Aorta (tissue), 5 donors: ENCODE results near the gene ABHD16A. TPM values are rescaled to one million over a fixed set of nuclear protein-coding genes. Genes with fewer than 3 reads are reported as not detected.

ENCODE experiments used
- ATAC-seq: fragments of 200-7000 bp; cut with Tn5 transposase; one replicate; pipeline ENCODE4 v1.9.1; 2022; ENCODE audit warnings: moderate library complexity; ENCODE audit not compliant: low FRiP score
- DNase-seq, 2 donors: peaks; one replicate each; pipeline ENCODE4 v3.0.0-alpha.2; 2020
- H3K27ac ChIP-seq, 2 donors: one replicate each; pipeline ENCODE4 v1.5.1; 2013; ENCODE audit warnings: low read length in 2 of 2, mild to moderate bottlenecking in 2 of 2, moderate library complexity in 2 of 2, control low read depth in 1 of 2, inconsistent platforms in 1 of 2, low read depth in 1 of 2
- H3K27me3 ChIP-seq, 2 donors: one replicate each; pipeline ENCODE4 v1.6.1; 2013; ENCODE audit warnings: control low read depth in 1 of 2, low read length in 1 of 2, mild to moderate bottlenecking in 1 of 2, moderate library complexity in 1 of 2; ENCODE audit not compliant: insufficient read depth in 2 of 2, control insufficient read depth in 1 of 2
- H3K36me3 ChIP-seq, 2 donors: one replicate each; pipeline ENCODE4 v1.6.1; 2013; ENCODE audit warnings: control low read depth in 1 of 2, low read length in 1 of 2, mild to moderate bottlenecking in 1 of 2; ENCODE audit not compliant: insufficient read depth in 2 of 2, control insufficient read depth in 1 of 2
- H3K4me1 ChIP-seq, 2 donors: one replicate each; pipeline ENCODE4 v1.6.1; 2013; ENCODE audit warnings: low read length in 2 of 2, control low read depth in 1 of 2, mild to moderate bottlenecking in 1 of 2, moderate library complexity in 1 of 2; ENCODE audit not compliant: insufficient read depth in 2 of 2, control insufficient read depth in 1 of 2
- H3K4me3 ChIP-seq, 2 donors: one replicate each; pipeline ENCODE4 v1.5.1; 2013; ENCODE audit warnings: low read length in 2 of 2, control low read depth in 1 of 2, mild to moderate bottlenecking in 1 of 2
- H3K9me3 ChIP-seq: one replicate; pipeline ENCODE4 v1.6.1; 2013; ENCODE audit warnings: mild to moderate bottlenecking, low read length; ENCODE audit not compliant: control insufficient read depth
- WGBS, 2 donors: extraction: QIAGEN DNeasy Blood & Tissue Kit; methylation state at CpG; one replicate each; pipeline ENCODE4 v1.1.7; 2013; 5-methylcytosine and 5-hydroxymethylcytosine counted together
- intact Hi-C, 2 donors: fragments of 100-400 bp; cut with DNase I; formaldehyde crosslinking; loops; one replicate each; pipeline versions ENCODE4 v1.14.2 to v1.15.0; 2022
- polyA plus RNA-seq, 2 donors: library from polyadenylated mRNA; stranded (reverse); fragments of 200-250 nt; gene quantifications; one replicate each; pipeline ENCODE4 v1.2.3, GENCODE V29; 2013
- total RNA-seq, 2 donors: library from RNA; stranded (reverse); fragmentation: NEBNext Ultra II Directional; extraction: Animal tissue kit (Norgen Biotek cat#: 25700); gene quantifications; one replicate each; pipeline ENCODE4 v1.2.1, GENCODE V29; 2021
- donor health status: healthy with polysubstance abuse.
- donor health status: Bipolar disorder and iron deficiency.
- donor health status: DM: no; HTN: no; CAD: no.
- donor health status: DM: no; HTN: no; CAD: no.
- donor health status: DM: yes; HTN: yes; CAD: no.

The ABHD16A gene
- total and polyA plus RNA-seq, 4 donors = 12.9 to 50.1 (median 44.9) TPM

DNA sequence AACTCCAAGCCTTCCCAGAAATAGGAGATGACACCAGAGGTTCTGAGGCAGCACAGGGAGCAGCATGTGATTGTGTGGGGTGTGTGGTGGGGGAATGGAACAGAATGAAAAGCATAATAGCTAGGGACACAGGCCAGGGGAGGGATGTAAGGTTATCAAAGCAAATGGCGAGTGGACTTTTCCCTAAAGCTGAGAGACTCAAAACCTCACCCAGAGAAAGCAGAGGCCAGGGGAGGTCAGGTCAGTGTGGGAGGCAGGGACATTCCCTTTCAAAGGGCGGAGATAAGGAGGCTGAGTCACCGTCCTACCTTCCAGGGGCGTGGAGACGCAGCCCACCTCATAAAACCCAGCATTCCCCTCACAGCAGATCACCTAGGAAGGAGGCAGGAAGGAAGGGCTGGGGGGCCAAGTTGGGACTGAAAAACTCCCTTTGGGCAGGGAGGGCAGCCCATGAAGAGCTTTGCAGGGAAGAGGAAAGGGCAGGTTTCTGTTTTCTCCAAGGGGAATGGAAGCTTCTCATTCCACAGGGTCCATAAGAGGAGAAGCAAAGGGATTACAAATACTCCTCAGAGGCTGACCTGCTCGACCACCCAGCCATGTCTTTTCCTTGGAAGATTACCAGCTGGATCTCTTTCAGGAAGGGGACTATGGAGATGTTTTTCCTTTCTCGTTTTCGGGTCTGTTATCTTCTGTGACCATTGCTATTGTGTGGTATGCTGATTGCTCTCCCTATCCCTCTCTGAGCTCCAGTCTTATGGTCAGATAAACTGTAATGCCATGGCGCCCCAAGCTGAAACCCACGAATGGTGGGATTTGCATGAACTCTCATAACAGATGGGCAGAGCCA is 12.7 kb downstream of the ABHD16A start:
- intact Hi-C loops = loop anchor here in 1 of 2 donors (10.0 kb wide), 1 partner anchor 194 kb away; no protein-coding TSS in a partner anchor
- Histone ChIP-seq H3K9me3 (no peaks in the 10 kb centered on the region), H3K27ac (no peak overlapping the region), H3K4me1 (no peaks in the 10 kb centered on the region), H3K4me3 (no peak overlapping the region), H3K27me3 (no peaks in the 10 kb centered on the region), H3K36me3 (peaks cover 0 to 6% of the 10 kb centered on the region in 2 donors)
- DNase-seq (no peak), ATAC-seq (no peak)
- WGBS, 2 donors = 59 to 63% methylated on average over 10 of the region's 10 CpGs

GRCh38 chr6:31689249-31690110 is 13.6 kb downstream of the ABHD16A start:
- Histone ChIP-seq H3K4me3 (no peak overlapping the region), H3K9me3 (no peaks in the 10 kb centered on the region), H3K27ac (no peak overlapping the region), H3K36me3 (peaks cover 0 to 6% of the 10 kb centered on the region in 2 donors), H3K27me3 (no peaks in the 10 kb centered on the region), H3K4me1 (no peaks in the 10 kb centered on the region)
- intact Hi-C loops = loop anchor here (10.0 kb wide), 3 partner anchors 145 to 195 kb away; partner anchors contain the start of gene NEU1 (in 1 of the 2)
- ATAC-seq (no peak), DNase-seq (no peak)
- 75 to 76% methylated on average over 11 of the region's 11 CpGs for WGBS, 2 donors

GRCh38 chr6:31687860-31688693 is 15.0 kb downstream of the ABHD16A start:
- H3K4me3 ChIP-seq = no peak overlapping the region
- no peaks in the 10 kb centered on the region for H3K27me3 ChIP-seq
- WGBS, 2 donors = 73 to 80% methylated on average over 14 of the region's 14 CpGs
- no peak overlapping the region for H3K27ac ChIP-seq
- no peaks in the 10 kb centered on the region for H3K4me1 ChIP-seq
- H3K36me3 ChIP-seq = peaks cover 0 to 6% of the 10 kb centered on the region in 2 donors
- ATAC-seq (no peak), DNase-seq (no peak)
- no peaks in the 10 kb centered on the region for H3K9me3 ChIP-seq
- intact Hi-C loops = loop anchor here (10.0 kb wide), 2 partner anchors 147 to 177 kb away; partner anchors contain the start of gene NEU1 (in 1 of the 2)

- no peaks in the 10 kb centered on the region for H3K4me1 ChIP-seq
- peaks cover 0 to 6% of the 10 kb centered on the region in 2 donors for H3K36me3 ChIP-seq
These were observed 15.8 kb downstream of the ABHD16A start for GRCh38 chr6:31687321-31687720.

DNA sequence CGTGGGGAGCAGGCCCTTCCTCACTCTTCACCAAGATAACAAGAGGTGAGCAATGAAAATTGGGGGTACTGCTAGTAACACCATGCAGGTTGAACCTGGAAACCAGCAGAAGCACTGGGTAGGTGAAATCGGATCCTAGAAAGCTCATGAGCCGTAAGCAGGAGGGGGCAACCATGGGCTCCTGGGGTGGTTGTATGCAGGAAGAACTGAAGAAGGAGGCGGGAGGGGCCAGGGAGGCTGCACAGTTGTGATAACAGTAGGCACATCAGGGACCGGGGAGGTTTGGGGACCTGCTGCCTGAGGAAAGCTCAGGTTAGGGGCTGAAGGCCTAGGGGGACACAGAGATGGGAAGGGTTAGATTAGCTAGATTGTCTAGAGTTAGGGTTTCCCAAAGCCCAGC is 16.6 kb downstream of the ABHD16A start:
- no peak overlapping the region for H3K27ac ChIP-seq
- H3K4me1 ChIP-seq = no peaks in the 10 kb centered on the region
- intact Hi-C loops = loop anchor here (10.0 kb wide), 2 partner anchors 148 to 178 kb away; partner anchors contain the start of gene NEU1 (in 1 of the 2)
- 79 to 80% methylated on average over 5 of the region's 5 CpGs for WGBS, 2 donors
- H3K4me3 ChIP-seq = no peak overlapping the region
- no peaks in the 10 kb centered on the region for H3K9me3 ChIP-seq
- no peak for ATAC-seq
- DNase-seq = no peak
- no peaks in the 10 kb centered on the region for H3K27me3 ChIP-seq
- peaks cover 0 to 3% of the 10 kb centered on the region in 2 donors for H3K36me3 ChIP-seq

More at GRCh38 chr6:31687321-31687720, 15.8 kb downstream of the ABHD16A start:
- Histone ChIP-seq H3K27me3 (no peaks in the 10 kb centered on the region), H3K4me3 (no peak overlapping the region), H3K9me3 (no peaks in the 10 kb centered on the region), H3K27ac (no peak overlapping the region)
- WGBS, 2 donors = 84 to 87% methylated on average over 8 of the region's 8 CpGs
- intact Hi-C loops = loop anchor here (10.0 kb wide), 2 partner anchors 147 to 177 kb away; partner anchors contain the start of gene NEU1 (in 1 of the 2)
- DNase-seq = no peak
- ATAC-seq = no peak

DNA sequence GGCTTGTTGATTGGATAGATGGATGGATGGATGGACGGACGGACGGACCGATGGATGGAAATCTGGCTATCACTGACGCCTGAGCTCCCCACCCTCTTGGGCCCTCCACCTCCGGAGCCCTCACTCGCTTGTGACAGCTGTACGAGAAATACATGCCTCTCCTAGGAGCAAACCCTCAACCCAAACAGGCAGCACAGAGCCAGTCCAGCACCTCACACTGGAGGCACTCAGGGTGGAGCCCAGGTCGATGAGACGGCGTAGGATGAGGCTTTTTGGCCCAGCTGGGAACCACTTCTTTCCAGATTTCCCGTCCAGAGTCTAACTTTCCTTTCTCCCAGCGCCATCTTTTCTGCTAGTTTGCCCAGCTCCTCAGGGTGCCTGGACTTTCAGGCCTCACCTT is 19.5 kb downstream of the ABHD16A start:
- H3K4me3 ChIP-seq = no peak overlapping the region
- no peaks in the 10 kb centered on the region for H3K4me1 ChIP-seq
- H3K9me3 ChIP-seq = no peaks in the 10 kb centered on the region
- no peak overlapping the region for H3K27ac ChIP-seq
- H3K36me3 ChIP-seq = peaks cover 0 to 3% of the 10 kb centered on the region in 2 donors
- no peak for DNase-seq
- no peaks in the 10 kb centered on the region for H3K27me3 ChIP-seq
- no peak for ATAC-seq
- intact Hi-C loops = loop anchor here (5.0 to 10.0 kb wide), 5 partner anchors 89 to 269 kb away; partner anchors contain the start of genes EHMT2 (in 1 of the 2) and NEU1 (in 1 of the 2)
- WGBS, 2 donors = 76 to 80% methylated on average over 13 of the region's 13 CpGs

GRCh38 chr6:31681135-31681671 is 21.9 kb downstream of the ABHD16A start:
- peak; percentile 68 to 85 for DNase-seq
- no peaks in the 10 kb centered on the region for H3K4me1 ChIP-seq
- peak overlapping the region in 1 of 2 donors; percentile 56 for H3K4me3 ChIP-seq
- H3K27ac ChIP-seq = no peak overlapping the region
- intact Hi-C loops = loop anchor here (2.0 to 10.0 kb wide), 7 partner anchors 48 to 271 kb away; partner anchors contain the start of genes DDAH2 (in 1 of the 2), EHMT2 (in 1 of the 2) and NEU1 (in 1 of the 2)
- no peaks in the 10 kb centered on the region for H3K27me3 ChIP-seq
- H3K9me3 ChIP-seq = no peaks in the 10 kb centered on the region
- H3K36me3 ChIP-seq = peaks cover 0 to under 1% of the 10 kb centered on the region in 2 donors
- WGBS, 2 donors = 1% methylated on average over 40 of the region's 40 CpGs
- peak; percentile 79 for ATAC-seq
